Prostate gland (tissue), 2 donors: ENCODE data around the gene PSMG4. TPM values are rescaled to one million over a fixed set of nuclear protein-coding genes. Genes with fewer than 3 reads are reported as not detected.

Source experiments
- DNase-seq: peaks from one replicate; pipeline ENCODE4 v3.0.0-alpha.2; 2019; ENCODE audit warnings: low spot score
- H3K27ac ChIP-seq, 2 donors: fragments of 200-600 bp; sonication (generic); 2 replicates each; pipeline ENCODE4 v1.5.1; 2017 to 2019
- H3K27me3 ChIP-seq: fragments of 200-600 bp; sonication (generic); replicated peaks from 2 replicates; pipeline ENCODE4 v1.5.1; 2019; ENCODE audit not compliant: insufficient read depth
- H3K36me3 ChIP-seq, 2 donors: fragments of 200-600 bp; sonication (generic); 1 replicate in 1 of 2; 2 replicates in 1 of 2; pipeline versions ENCODE4 v1.5.1 to v1.8.1; 2017 to 2019
- H3K4me1 ChIP-seq: fragments of 200-600 bp; sonication (generic); replicated peaks from 2 replicates; pipeline ENCODE4 v1.5.1; 2019
- H3K4me3 ChIP-seq, 2 donors: fragments of 200-600 bp; sonication (generic); 2 replicates each; pipeline ENCODE4 v1.5.1; 2017 to 2019
- H3K9me3 ChIP-seq: fragments of 200-600 bp; sonication (generic); 2 replicates; pipeline ENCODE4 v1.5.1; 2017
- POLR2A ChIP-seq: fragments of 450-650 bp; IDR thresholded peaks from one replicate; pipeline ENCODE4 v1.6.1; 2016; ENCODE audit warnings: antibody characterized with exemption, mild to moderate bottlenecking
- POLR2AphosphoS5 ChIP-seq: sonication (generic); formaldehyde crosslinking; IDR thresholded peaks from one replicate; pipeline ENCODE4 v1.6.1; 2017; ENCODE audit warnings: antibody characterized with exemption
- WGBS: methylation state at CpG from one replicate; pipeline ENCODE4 v1.1.5; 2018; 5-methylcytosine and 5-hydroxymethylcytosine counted together
- intact Hi-C: fragments of 100-400 bp; cut with DNase I; formaldehyde crosslinking; loops from one replicate; pipeline ENCODE4 v1.14.2; 2022
- total RNA-seq, 2 donors: library from RNA; depleted of rRNA; stranded (reverse); fragments of >200 nt; gene quantifications; one replicate each; pipeline ENCODE4 v1.1.0, GENCODE V29; 2016
- TF ChIP-seq, protein P1 (sequence below), 4 experiments: fragments of 200-600 bp in 2 of 4; fragments of 450-650 bp in 2 of 4; sonication (generic) in 2 of 4; IDR thresholded peaks; 1 replicate in 3 of 4; 2 replicates in 1 of 4; pipeline ENCODE4 v1.5.1; 2016 to 2019; ENCODE audit warnings: antibody characterized with exemption in 4 of 4, mild to moderate bottlenecking in 2 of 4, moderate library complexity in 2 of 4

PSMG4 gene
- total RNA-seq, 2 donors from 2014 or later = 20.8 to 30.1 TPM

DNA sequence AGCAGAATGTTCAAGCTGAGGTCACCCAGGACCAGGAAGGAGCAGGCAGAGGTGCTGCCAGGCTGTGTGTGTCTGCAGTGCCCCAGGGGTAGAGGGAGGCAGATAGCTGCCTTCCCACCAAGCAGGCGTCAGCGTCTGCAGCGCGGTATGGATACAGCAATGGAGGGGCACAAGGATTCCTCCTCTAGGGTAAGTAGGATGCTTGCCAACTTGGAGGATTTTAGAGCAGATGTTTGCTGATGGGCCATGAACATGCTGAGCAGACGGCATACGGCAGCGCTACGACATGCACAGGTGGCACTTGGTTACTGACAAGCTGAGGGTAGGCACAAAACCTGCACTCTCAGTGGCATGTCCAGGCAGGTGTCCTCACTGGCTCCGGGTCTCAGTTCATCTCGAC, 48.1 kb downstream of the PSMG4 start:
- intact Hi-C loops = no loop called here
- no peaks in the 10 kb centered on the region for H3K9me3 ChIP-seq
- no peak overlapping the region for H3K4me3 ChIP-seq
- DNase-seq = no peak
- no peaks in the 10 kb centered on the region for H3K36me3 ChIP-seq
- no peak overlapping the region for H3K27ac ChIP-seq
- TF ChIP-seq POLR2A (no peak), POLR2AphosphoS5 (no peak)
- H3K27me3 ChIP-seq = no peaks in the 10 kb centered on the region
- 75% methylated on average over 10 of the region's 10 CpGs for WGBS
- H3K4me1 ChIP-seq = no peaks in the 10 kb centered on the region

DNA sequence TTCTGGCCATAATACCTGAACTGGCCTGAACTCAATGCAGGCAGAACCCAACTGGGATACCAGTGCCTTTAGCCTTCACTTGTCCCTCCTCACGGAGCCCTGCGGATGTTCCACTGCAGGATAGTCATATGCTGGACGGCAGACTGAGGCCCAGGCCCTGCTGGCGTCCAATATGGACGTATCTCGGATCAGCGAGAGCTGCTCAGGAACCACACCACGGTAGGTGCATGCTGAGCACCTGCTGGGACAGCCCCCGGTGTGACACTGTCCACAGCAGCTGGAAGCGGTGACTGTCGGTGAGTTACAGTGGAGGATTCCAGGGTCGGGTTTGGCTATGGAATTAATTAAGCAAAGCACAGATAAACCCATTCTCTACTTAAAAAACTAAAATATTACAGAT, 48.7 kb downstream of the PSMG4 start:
- intact Hi-C loops = no loop called here
- no peaks in the 10 kb centered on the region for H3K9me3 ChIP-seq
- H3K36me3 ChIP-seq = no peaks in the 10 kb centered on the region
- H3K27ac ChIP-seq = no peak overlapping the region
- H3K27me3 ChIP-seq = no peaks in the 10 kb centered on the region
- H3K4me1 ChIP-seq = no peaks in the 10 kb centered on the region
- DNase-seq = no peak
- 91% methylated on average over 12 of the region's 12 CpGs for WGBS
- no peak overlapping the region for H3K4me3 ChIP-seq
- TF ChIP-seq POLR2AphosphoS5 (no peak), POLR2A (no peak)
- TF ChIP-seq, protein P1, sequence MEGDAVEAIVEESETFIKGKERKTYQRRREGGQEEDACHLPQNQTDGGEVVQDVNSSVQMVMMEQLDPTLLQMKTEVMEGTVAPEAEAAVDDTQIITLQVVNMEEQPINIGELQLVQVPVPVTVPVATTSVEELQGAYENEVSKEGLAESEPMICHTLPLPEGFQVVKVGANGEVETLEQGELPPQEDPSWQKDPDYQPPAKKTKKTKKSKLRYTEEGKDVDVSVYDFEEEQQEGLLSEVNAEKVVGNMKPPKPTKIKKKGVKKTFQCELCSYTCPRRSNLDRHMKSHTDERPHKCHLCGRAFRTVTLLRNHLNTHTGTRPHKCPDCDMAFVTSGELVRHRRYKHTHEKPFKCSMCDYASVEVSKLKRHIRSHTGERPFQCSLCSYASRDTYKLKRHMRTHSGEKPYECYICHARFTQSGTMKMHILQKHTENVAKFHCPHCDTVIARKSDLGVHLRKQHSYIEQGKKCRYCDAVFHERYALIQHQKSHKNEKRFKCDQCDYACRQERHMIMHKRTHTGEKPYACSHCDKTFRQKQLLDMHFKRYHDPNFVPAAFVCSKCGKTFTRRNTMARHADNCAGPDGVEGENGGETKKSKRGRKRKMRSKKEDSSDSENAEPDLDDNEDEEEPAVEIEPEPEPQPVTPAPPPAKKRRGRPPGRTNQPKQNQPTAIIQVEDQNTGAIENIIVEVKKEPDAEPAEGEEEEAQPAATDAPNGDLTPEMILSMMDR (IDR thresholded peaks at IDR 0.05) = no peak

- intact Hi-C loops = no loop called here
- WGBS = 95% methylated on average over 10 of the region's 10 CpGs
- H3K4me1 ChIP-seq = no peaks in the 10 kb centered on the region
These were observed 49.4 kb downstream of the PSMG4 start for GRCh38 chr6:3308106-3308505.

DNA sequence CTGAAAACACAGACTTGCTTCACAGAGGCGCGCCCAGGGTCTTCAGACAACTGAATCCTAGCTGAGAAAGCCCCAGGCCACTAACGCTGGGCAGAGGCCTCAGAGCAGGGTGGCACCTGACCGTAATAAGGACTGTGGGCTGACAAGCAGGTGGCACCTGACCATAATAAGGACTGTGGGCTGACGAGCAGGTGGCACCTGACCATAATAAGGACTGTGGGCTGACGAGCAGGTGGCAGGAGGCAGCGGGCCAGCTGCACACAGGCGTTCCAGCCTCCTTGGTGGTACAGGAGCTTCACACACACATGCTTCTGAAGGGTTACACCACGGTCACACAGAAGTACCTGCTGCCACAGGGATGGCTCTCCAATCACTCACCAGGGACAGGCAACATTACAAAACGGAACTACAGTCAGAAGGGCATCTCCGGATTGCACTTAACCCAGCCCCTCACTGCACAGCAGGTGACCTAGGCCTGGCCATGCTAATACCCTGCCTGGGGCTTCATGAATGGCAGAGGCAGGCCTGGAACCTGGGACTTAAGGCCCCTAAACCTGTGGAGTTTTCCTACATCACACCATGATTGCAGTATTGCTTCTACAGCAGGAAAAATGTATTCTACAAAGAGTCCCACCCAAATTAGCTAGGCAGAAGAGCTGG, 50.8 kb downstream of the PSMG4 start:
- WGBS = 95% methylated on average over 11 of the region's 11 CpGs
- no peaks in the 10 kb centered on the region for H3K36me3 ChIP-seq
- H3K4me1 ChIP-seq = no peaks in the 10 kb centered on the region
- TF ChIP-seq, protein P1 (IDR thresholded peaks at IDR 0.05) = no peak
- intact Hi-C loops = no loop called here
- H3K4me3 ChIP-seq = no peak overlapping the region
- DNase-seq = no peak
- no peaks in the 10 kb centered on the region for H3K9me3 ChIP-seq
- H3K27ac ChIP-seq = no peak overlapping the region
- no peaks in the 10 kb centered on the region for H3K27me3 ChIP-seq

More at GRCh38 chr6:3308106-3308505, 49.4 kb downstream of the PSMG4 start:
- TF ChIP-seq POLR2AphosphoS5 (no peak), POLR2A (no peak)
- TF ChIP-seq, protein P1 (IDR thresholded peaks at IDR 0.05) = no peak
- DNase-seq = no peak
- H3K27ac ChIP-seq = no peak overlapping the region
- no peak overlapping the region for H3K4me3 ChIP-seq
- H3K27me3 ChIP-seq = no peaks in the 10 kb centered on the region
- no peaks in the 10 kb centered on the region for H3K9me3 ChIP-seq
- H3K36me3 ChIP-seq = no peaks in the 10 kb centered on the region

DNA sequence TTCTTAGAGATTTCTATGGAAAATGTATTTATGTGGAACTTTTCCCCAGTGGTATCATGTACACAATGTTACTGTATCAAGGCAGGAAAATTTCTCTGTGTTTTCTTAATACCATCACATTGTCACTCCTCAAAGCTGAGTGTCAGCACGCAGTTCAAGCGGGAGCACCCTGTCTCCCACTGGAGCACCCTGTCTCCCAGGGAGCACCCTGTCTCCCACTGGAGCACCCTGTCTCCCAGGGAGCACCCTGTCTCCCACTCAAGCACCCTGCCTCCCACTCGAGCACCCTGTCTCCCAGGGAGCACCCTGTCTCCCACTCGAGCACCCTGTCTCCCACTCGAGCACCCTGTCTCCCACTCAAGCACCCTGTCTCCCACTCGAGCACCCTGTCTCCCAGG, 51.3 kb downstream of the PSMG4 start:
- DNase-seq = no peak
- no peaks in the 10 kb centered on the region for H3K9me3 ChIP-seq
- no peak overlapping the region for H3K27ac ChIP-seq
- H3K4me1 ChIP-seq = no peaks in the 10 kb centered on the region
- intact Hi-C loops = no loop called here
- H3K36me3 ChIP-seq = no peaks in the 10 kb centered on the region
- no peak overlapping the region for H3K4me3 ChIP-seq
- WGBS = 85% methylated on average over 6 of the region's 6 CpGs
- H3K27me3 ChIP-seq = no peaks in the 10 kb centered on the region
- TF ChIP-seq, protein P1 (IDR thresholded peaks at IDR 0.05) = no peak
- no peak for TF ChIP-seq POLR2AphosphoS5
- no peak for TF ChIP-seq POLR2A
